ENCODE results near the gene MAN1C1.
A peak's percentile ranks its signal among the peaks of the same experiment; 100 is the strongest.

MAN1C1 gene

DNA sequence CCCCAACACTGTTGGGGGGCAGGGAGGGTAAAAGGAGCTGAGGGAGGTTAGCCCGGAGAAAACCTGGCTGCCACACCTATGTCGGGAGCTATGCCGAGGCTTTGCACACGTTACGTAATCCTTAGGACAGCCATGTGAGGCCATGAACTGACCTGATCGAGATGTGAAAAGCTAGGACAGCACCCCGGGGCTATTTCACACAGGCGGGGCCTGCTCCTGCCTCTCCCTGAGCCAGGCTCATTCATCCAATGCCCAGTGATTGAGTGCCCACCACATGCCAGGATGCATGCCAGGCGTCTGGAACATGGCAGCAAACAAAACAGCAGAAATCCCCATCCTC lies 43.0 kb upstream of the MAN1C1 start:
- Histone ChIP-seq H3K4me1 (ENCODE audit: control insufficient read depth, insufficient read depth, low read length) (peaks cover 43% of the 10 kb centered on the region), H3K36me3 (ENCODE audit: control insufficient read depth, insufficient read depth, low read length) (no peaks in the 10 kb centered on the region), H3K4me3 (ENCODE audit: low read depth, low read length) (no peak overlapping the region), H3K9ac (ENCODE audit: low read length) (no peak overlapping the region), H3K27me3 (ENCODE audit: control insufficient read depth, insufficient read depth, low read length) (no peaks in the 10 kb centered on the region), H3K9me3 (ENCODE audit: control insufficient read depth, insufficient read depth, low read depth, low read length) (no peaks in the 10 kb centered on the region), H3K27ac (ENCODE audit: low read depth, low read length) (no peak overlapping the region)

GRCh38 chr1:25573961-25574360 lies 42.6 kb upstream of the MAN1C1 start:
- H3K27me3 ChIP-seq (ENCODE audit: control insufficient read depth, insufficient read depth, low read length), result no peaks in the 10 kb centered on the region
- no peak overlapping the region for H3K27ac ChIP-seq (ENCODE audit: low read depth, low read length)
- H3K4me3 ChIP-seq (ENCODE audit: low read depth, low read length), result no peak overlapping the region
- peaks cover 39% of the 10 kb centered on the region for H3K4me1 ChIP-seq (ENCODE audit: control insufficient read depth, insufficient read depth, low read length)
- H3K36me3 ChIP-seq (ENCODE audit: control insufficient read depth, insufficient read depth, low read length), result no peaks in the 10 kb centered on the region
- H3K9me3 ChIP-seq (ENCODE audit: control insufficient read depth, insufficient read depth, low read depth, low read length), result no peaks in the 10 kb centered on the region
- H3K9ac ChIP-seq (ENCODE audit: low read length), result no peak overlapping the region

DNA sequence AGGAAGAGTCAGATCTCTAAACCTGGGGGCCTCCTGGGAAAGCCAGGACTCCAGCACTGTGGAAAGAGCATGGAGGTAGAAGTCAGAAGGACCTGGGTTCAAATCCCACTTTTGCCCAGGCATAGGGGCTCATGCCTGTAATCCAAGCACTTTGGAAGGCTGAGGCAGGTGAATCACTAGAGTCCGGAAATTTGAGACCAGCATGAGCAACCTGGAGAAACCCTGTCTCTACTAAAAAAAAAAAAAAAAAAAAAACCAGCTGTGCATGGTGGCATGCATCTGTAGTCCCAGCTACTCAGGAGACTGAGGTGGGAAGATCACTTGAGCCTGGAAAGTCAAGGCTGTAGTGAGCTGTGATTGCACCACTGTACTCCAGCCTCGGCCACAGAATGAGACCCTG lies 41.4 kb upstream of the MAN1C1 start:
- Histone ChIP-seq H3K4me1 (ENCODE audit: control insufficient read depth, insufficient read depth, low read length) (peaks cover 33% of the 10 kb centered on the region), H3K27me3 (ENCODE audit: control insufficient read depth, insufficient read depth, low read length) (no peaks in the 10 kb centered on the region), H3K4me3 (ENCODE audit: low read depth, low read length) (no peak overlapping the region), H3K9me3 (ENCODE audit: control insufficient read depth, insufficient read depth, low read depth, low read length) (no peaks in the 10 kb centered on the region), H3K27ac (ENCODE audit: low read depth, low read length) (no peak overlapping the region), H3K36me3 (ENCODE audit: control insufficient read depth, insufficient read depth, low read length) (no peaks in the 10 kb centered on the region), H3K9ac (ENCODE audit: low read length) (no peak overlapping the region)

DNA sequence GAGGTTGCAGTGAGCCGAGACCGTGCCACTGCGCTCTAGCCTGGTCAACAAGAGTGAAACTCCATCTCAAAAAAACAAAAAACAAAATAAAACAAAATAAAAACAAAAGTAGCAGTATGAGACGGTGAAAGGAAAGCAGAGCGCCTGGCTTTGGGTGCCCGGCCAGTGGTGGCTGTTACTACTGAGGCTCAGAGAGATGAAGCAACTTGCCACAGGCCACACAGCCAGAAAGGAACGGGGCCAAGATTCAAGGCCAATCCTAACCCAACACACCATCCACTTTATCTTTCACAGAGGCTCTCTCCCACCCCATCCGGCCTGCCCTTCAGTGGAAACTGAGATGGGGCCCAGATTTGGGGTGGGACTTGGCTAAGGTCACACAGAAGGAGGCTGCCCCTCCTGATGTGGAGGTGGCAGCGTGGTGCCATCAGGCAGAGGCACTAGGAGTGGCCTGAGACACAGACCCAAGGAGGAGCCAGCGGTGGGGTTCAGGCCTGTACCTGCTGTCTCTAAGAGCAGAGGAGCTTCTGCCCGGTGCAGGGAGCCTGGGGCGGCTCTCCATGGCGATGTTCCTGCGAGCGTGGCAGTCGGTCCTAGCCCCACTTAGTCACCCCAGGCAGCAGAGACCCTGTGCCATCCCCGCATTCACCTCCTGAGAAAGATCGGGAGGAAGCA lies 40.0 kb upstream of the MAN1C1 start:
- no peak overlapping the region for H3K27ac ChIP-seq (ENCODE audit: low read depth, low read length)
- H3K4me1 ChIP-seq (ENCODE audit: control insufficient read depth, insufficient read depth, low read length), result peaks cover 38% of the 10 kb centered on the region
- no peaks in the 10 kb centered on the region for H3K36me3 ChIP-seq (ENCODE audit: control insufficient read depth, insufficient read depth, low read length)
- no peaks in the 10 kb centered on the region for H3K9me3 ChIP-seq (ENCODE audit: control insufficient read depth, insufficient read depth, low read depth, low read length)
- H3K4me3 ChIP-seq (ENCODE audit: low read depth, low read length), result no peak overlapping the region
- no peak overlapping the region for H3K9ac ChIP-seq (ENCODE audit: low read length)
- no peaks in the 10 kb centered on the region for H3K27me3 ChIP-seq (ENCODE audit: control insufficient read depth, insufficient read depth, low read length)

- Histone ChIP-seq H3K9me3 (ENCODE audit: control insufficient read depth, insufficient read depth, low read depth, low read length) (no peaks in the 10 kb centered on the region), H3K4me3 (ENCODE audit: low read depth, low read length) (no peak overlapping the region), H3K9ac (ENCODE audit: low read length) (no peak overlapping the region), H3K27me3 (ENCODE audit: control insufficient read depth, insufficient read depth, low read length) (no peaks in the 10 kb centered on the region), H3K27ac (ENCODE audit: low read depth, low read length) (no peak overlapping the region), H3K36me3 (ENCODE audit: control insufficient read depth, insufficient read depth, low read length) (no peaks in the 10 kb centered on the region), H3K4me1 (ENCODE audit: control insufficient read depth, insufficient read depth, low read length) (peaks cover 38% of the 10 kb centered on the region)
Measured at GRCh38 chr1:25577134-25577920, 39.3 kb upstream of the MAN1C1 start.

DNA sequence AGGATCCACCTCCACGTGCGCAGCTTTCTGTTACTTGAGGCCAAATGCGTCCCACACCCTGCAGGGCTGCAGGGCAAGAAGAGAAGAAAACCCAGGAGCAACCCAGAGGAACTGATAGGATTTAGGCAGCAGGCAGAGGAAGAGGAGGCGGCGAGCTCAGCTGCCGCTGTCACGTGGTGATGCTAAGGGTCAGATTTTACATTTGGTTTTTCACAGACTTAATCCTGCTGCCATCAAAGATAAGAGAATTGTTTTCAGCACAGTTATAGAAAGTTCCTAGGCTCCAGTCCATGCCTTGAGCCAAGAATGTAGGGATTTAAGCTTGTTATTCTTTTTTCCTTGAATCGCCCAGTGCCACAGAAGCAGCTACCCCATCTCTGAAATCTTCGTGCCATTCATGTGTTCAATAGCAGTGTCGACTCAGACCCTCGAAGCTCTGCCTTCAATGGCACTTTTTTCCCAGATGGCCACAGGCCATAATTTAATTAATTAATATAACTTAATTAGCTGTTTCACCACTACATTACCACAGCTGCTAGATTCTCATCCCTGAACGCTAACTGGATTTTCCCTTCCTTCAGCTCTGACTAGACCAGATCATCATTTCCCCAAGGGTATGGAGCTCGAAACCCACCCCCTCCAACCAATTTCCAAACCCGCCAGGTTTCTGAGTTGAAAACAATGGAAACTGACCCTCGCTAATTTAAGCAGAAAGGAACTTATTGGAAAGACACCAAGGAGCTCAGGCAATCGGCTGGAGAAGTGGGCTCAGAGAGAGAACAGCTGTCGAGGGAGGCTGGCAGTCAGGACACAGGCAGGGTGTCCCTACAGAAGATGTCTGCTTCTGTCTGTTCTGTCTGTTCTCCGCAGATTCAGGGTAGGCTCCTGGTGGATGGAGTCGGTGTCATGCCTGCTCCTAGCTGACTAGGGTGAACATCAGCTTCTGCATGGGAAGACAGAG lies 37.0 kb upstream of the MAN1C1 start:
- no peaks in the 10 kb centered on the region for H3K9me3 ChIP-seq (ENCODE audit: control insufficient read depth, insufficient read depth, low read depth, low read length)
- no peak overlapping the region for H3K4me3 ChIP-seq (ENCODE audit: low read depth, low read length)
- no peak overlapping the region for H3K27ac ChIP-seq (ENCODE audit: low read depth, low read length)
- H3K36me3 ChIP-seq (ENCODE audit: control insufficient read depth, insufficient read depth, low read length), result no peaks in the 10 kb centered on the region
- H3K27me3 ChIP-seq (ENCODE audit: control insufficient read depth, insufficient read depth, low read length), result no peaks in the 10 kb centered on the region
- peaks cover 20% of the 10 kb centered on the region for H3K4me1 ChIP-seq (ENCODE audit: control insufficient read depth, insufficient read depth, low read length)
- H3K9ac ChIP-seq (ENCODE audit: low read length), result no peak overlapping the region

DNA sequence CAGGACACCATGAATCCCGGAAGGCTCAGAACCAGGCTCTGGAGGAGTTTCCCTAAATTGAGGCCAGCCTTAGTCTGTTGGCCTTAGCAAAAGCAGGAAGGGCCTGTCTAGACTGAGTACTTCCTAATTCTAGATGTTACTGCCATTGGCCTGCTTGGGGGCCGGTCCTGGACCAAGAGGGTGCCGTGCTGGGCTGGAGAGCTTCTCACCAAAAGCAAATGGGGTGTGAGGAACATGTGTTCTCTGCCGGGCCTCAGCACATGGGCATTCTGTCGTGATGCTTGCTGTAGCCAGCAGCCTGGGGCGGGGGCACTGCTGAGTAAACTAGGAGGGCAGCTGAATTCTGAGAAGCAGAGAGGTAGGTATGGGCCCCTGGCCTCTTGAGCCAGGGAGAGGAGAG lies 35.7 kb upstream of the MAN1C1 start:
- Histone ChIP-seq H3K9ac (ENCODE audit: low read length) (no peak overlapping the region), H3K4me1 (ENCODE audit: control insufficient read depth, insufficient read depth, low read length) (peaks cover 24% of the 10 kb centered on the region), H3K27me3 (ENCODE audit: control insufficient read depth, insufficient read depth, low read length) (no peaks in the 10 kb centered on the region), H3K4me3 (ENCODE audit: low read depth, low read length) (no peak overlapping the region), H3K27ac (ENCODE audit: low read depth, low read length) (no peak overlapping the region), H3K36me3 (ENCODE audit: control insufficient read depth, insufficient read depth, low read length) (no peaks in the 10 kb centered on the region), H3K9me3 (ENCODE audit: control insufficient read depth, insufficient read depth, low read depth, low read length) (no peaks in the 10 kb centered on the region)

GRCh38 chr1:25581764-25582163 lies 34.8 kb upstream of the MAN1C1 start:
- Histone ChIP-seq H3K9me3 (ENCODE audit: control insufficient read depth, insufficient read depth, low read depth, low read length) (no peaks in the 10 kb centered on the region), H3K4me1 (ENCODE audit: control insufficient read depth, insufficient read depth, low read length) (peaks cover 30% of the 10 kb centered on the region), H3K27ac (ENCODE audit: low read depth, low read length) (no peak overlapping the region), H3K27me3 (ENCODE audit: control insufficient read depth, insufficient read depth, low read length) (no peaks in the 10 kb centered on the region), H3K4me3 (ENCODE audit: low read depth, low read length) (no peak overlapping the region), H3K9ac (ENCODE audit: low read length) (no peak overlapping the region), H3K36me3 (ENCODE audit: control insufficient read depth, insufficient read depth, low read length) (no peaks in the 10 kb centered on the region)

DNA sequence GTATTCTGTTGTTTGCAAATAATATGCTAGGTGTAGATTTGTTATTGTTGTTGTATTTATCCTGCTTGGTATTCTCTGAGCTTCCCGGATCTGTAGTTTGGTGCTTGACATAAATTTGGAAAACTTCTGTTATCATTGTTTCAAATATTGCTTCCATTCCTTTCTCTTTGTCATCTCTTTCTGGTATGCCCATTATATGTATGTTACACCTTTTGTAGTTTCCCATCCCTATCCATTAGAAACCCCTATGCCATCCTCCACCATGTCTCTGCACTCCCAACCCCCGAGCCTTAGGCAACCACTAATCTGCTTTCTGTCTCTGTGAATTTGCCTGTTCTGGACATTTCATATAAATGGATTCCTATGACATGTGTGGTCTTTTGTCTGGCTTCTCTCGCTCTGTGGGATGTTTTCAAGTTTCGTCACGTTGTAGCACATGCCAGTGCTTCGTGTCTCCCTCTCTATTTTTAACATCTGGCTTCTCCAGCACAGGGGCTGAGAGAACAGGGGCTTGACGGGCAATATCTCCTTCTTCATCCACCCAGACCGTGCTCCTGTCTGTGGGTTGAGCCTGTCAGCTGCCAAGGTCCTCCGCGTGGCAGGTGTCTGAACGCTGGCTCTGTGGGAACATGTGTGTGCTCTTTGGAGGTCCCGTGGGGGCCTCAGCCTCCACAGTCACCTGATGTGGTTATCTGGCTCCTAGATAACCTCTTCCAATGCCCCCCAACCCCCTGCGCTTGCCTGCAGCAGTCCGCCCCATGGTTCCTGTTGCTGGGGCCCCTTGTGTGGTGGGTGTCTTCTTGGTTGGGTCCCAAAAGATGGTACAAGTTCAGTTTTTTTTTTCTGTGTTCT lies 32.8 kb upstream of the MAN1C1 start:
- Histone ChIP-seq H3K9me3 (ENCODE audit: control insufficient read depth, insufficient read depth, low read depth, low read length) (no peaks in the 10 kb centered on the region), H3K27ac (ENCODE audit: low read depth, low read length) (no peak overlapping the region)

GRCh38 chr1:25586181-25586588 lies 30.4 kb upstream of the MAN1C1 start:
- Histone ChIP-seq H3K27ac (ENCODE audit: low read depth, low read length) (peak overlapping the region; percentile 98; the same call in 1 of the 2 replicates), H3K4me1 (ENCODE audit: control insufficient read depth, insufficient read depth, low read length) (peaks cover 33% of the 10 kb centered on the region), H3K4me3 (ENCODE audit: low read depth, low read length) (peak overlapping the region; percentile 47), H3K36me3 (ENCODE audit: control insufficient read depth, insufficient read depth, low read length) (no peaks in the 10 kb centered on the region), H3K9ac (ENCODE audit: low read length) (peak overlapping the region; percentile 93), H3K27me3 (ENCODE audit: control insufficient read depth, insufficient read depth, low read length) (no peaks in the 10 kb centered on the region), H3K9me3 (ENCODE audit: control insufficient read depth, insufficient read depth, low read depth, low read length) (no peaks in the 10 kb centered on the region)

More for the DNA sequence above, 32.8 kb upstream of the MAN1C1 start:
- no peak overlapping the region for H3K9ac ChIP-seq (ENCODE audit: low read length)
- H3K27me3 ChIP-seq (ENCODE audit: control insufficient read depth, insufficient read depth, low read length), result no peaks in the 10 kb centered on the region
- H3K4me1 ChIP-seq (ENCODE audit: control insufficient read depth, insufficient read depth, low read length), result peaks cover 35% of the 10 kb centered on the region
- no peaks in the 10 kb centered on the region for H3K36me3 ChIP-seq (ENCODE audit: control insufficient read depth, insufficient read depth, low read length)
- no peak overlapping the region for H3K4me3 ChIP-seq (ENCODE audit: low read depth, low read length)
